ENCODE results near the gene KCNK1. TPM values are rescaled to one million over a fixed set of nuclear protein-coding genes. Genes with fewer than 3 reads are reported as not detected.

The KCNK1 gene
- total RNA-seq, 1 experiment from 2014 or later = 13.3 TPM

DNA sequence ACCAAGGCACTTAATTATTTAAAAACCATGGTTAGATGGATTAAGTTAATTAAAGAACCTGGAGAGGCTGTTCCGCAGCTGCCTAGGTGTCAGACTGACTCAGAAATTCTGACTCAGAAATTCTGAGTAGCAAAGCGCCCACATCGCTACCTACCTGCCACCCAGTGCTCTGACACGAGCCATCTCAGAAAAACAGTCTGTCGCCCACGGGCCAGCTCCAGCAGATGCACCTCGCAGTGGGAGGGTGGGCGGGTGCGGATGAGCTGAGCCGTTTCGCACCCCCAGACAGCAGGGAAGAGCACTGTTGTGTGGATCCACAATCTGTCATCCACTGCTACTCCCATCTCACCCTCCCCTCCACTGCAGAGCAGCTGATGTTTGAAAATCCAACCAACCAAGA lies 13.5 kb downstream of the KCNK1 start:
- Mint-ChIP-seq H3K4me1 (peaks cover 22% of the 10 kb centered on the region), H3K27me3 (ENCODE audit: low read depth) (no peaks in the 10 kb centered on the region), H3K27ac (no peak overlapping the region), H3K36me3 (no peaks in the 10 kb centered on the region; the same call in 1 of the 2 replicates), H3K4me3 (no peak overlapping the region), H3K9me3 (no peaks in the 10 kb centered on the region)
- POLR2A ChIA-PET = interaction anchor here (0.5 kb wide), 1 partner anchor 1820 kb away, joined by 3 read pairs; no protein-coding TSS in a partner anchor
- CTCF ChIA-PET = no interaction called here
- no peak for TF ChIP-seq ZNF121 (CRISPR knock-in tag; IDR thresholded peaks at IDR 0.05)
- TF ChIP-seq MYBL2 (CRISPR knock-in tag; IDR thresholded peaks at IDR 0.05) = no peak
- ATAC-seq (no peak), DNase-seq (ENCODE audit: low spot score) (no peak)

DNA sequence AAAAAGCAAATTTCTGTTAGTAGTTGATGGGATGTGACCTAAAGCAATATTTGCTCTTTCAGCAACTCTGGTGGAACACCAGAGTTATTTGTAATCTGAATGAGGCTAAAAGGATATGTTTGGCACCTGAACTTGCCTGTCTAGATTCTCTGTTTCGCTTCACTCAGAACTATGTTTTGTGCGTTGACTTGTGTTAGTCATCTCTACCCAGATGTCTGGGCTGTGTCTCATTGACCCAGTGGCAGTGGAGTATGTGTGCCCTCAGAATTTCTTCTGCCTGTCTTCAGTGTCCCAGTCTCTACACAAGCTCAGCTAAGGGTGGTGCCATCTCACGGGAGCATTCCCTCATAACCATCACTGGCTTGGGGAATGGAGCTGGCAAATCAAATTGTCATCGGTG lies 13.9 kb downstream of the KCNK1 start:
- ChIA-PET POLR2A (interaction anchor here (0.5 kb wide), 1 partner anchor 1820 kb away, joined by 3 read pairs; no protein-coding TSS in a partner anchor), CTCF (no interaction called here)
- Mint-ChIP-seq H3K4me3 (no peak overlapping the region), H3K36me3 (no peaks in the 10 kb centered on the region; the same call in 1 of the 2 replicates), H3K27me3 (ENCODE audit: low read depth) (no peaks in the 10 kb centered on the region), H3K9me3 (no peaks in the 10 kb centered on the region), H3K27ac (no peak overlapping the region), H3K4me1 (peaks cover 22% of the 10 kb centered on the region)
- TF ChIP-seq, protein P1, sequence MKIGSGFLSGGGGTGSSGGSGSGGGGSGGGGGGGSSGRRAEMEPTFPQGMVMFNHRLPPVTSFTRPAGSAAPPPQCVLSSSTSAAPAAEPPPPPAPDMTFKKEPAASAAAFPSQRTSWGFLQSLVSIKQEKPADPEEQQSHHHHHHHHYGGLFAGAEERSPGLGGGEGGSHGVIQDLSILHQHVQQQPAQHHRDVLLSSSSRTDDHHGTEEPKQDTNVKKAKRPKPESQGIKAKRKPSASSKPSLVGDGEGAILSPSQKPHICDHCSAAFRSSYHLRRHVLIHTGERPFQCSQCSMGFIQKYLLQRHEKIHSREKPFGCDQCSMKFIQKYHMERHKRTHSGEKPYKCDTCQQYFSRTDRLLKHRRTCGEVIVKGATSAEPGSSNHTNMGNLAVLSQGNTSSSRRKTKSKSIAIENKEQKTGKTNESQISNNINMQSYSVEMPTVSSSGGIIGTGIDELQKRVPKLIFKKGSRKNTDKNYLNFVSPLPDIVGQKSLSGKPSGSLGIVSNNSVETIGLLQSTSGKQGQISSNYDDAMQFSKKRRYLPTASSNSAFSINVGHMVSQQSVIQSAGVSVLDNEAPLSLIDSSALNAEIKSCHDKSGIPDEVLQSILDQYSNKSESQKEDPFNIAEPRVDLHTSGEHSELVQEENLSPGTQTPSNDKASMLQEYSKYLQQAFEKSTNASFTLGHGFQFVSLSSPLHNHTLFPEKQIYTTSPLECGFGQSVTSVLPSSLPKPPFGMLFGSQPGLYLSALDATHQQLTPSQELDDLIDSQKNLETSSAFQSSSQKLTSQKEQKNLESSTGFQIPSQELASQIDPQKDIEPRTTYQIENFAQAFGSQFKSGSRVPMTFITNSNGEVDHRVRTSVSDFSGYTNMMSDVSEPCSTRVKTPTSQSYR (CRISPR knock-in tag; IDR thresholded peaks at IDR 0.05) = no peak
- TF ChIP-seq RORB (CRISPR knock-in tag; IDR thresholded peaks at IDR 0.05) (no peak), ZNF232 (CRISPR knock-in tag; IDR thresholded peaks at IDR 0.05) (no peak)
- no peak for ATAC-seq
- DNase-seq (ENCODE audit: low spot score) = no peak

DNA sequence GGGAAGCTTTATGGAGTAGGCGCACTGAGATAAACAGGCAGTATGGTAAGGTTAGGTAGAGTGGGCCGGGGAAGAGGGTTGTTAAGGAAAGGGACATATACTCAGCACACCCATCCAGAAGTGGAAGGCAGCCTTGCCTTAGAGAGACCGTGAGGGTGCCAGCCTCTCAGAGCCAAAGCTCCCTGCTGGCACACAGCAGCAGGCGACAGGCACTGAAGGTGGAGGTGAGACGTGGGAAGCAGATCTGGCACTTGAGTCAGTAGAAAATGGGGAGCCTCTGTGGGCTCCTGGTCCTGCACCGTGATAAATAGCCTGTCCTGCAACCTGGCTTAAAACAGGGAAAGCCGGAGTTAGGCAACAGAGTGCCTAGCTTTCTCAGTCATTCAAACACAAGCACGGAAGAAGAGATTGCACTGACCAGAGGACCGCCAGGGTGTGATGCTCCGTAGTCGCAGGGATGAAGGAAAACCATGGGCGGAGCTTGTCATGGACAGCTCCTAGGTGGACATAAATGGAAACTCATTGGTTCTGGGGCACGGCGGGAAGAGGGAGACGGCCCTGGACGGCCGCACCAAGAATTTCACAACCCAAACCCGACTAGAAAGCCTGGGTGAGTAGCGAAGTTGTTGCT lies 15.5 kb downstream of the KCNK1 start:
- Mint-ChIP-seq H3K4me1 (peaks cover 27% of the 10 kb centered on the region), H3K4me3 (no peak overlapping the region), H3K9me3 (no peaks in the 10 kb centered on the region), H3K36me3 (no peaks in the 10 kb centered on the region; the same call in 1 of the 2 replicates), H3K27me3 (ENCODE audit: low read depth) (no peaks in the 10 kb centered on the region), H3K27ac (no peak overlapping the region)
- ATAC-seq (no peak), DNase-seq (ENCODE audit: low spot score) (no peak)
- CTCF ChIA-PET = no interaction called here
- POLR2A ChIA-PET = no interaction called here
- TF ChIP-seq, protein P2, sequence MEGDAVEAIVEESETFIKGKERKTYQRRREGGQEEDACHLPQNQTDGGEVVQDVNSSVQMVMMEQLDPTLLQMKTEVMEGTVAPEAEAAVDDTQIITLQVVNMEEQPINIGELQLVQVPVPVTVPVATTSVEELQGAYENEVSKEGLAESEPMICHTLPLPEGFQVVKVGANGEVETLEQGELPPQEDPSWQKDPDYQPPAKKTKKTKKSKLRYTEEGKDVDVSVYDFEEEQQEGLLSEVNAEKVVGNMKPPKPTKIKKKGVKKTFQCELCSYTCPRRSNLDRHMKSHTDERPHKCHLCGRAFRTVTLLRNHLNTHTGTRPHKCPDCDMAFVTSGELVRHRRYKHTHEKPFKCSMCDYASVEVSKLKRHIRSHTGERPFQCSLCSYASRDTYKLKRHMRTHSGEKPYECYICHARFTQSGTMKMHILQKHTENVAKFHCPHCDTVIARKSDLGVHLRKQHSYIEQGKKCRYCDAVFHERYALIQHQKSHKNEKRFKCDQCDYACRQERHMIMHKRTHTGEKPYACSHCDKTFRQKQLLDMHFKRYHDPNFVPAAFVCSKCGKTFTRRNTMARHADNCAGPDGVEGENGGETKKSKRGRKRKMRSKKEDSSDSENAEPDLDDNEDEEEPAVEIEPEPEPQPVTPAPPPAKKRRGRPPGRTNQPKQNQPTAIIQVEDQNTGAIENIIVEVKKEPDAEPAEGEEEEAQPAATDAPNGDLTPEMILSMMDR (IDR thresholded peaks at IDR 0.05) = no peak
- TF ChIP-seq ZBTB21 (CRISPR knock-in tag; IDR thresholded peaks at IDR 0.05; ENCODE audit: borderline replicate concordance) (no peak), NR3C1 (CRISPR knock-in tag; conservative IDR thresholded peaks at IDR 0.05; ENCODE audit: low read depth) (no peak), MYBL2 (CRISPR knock-in tag; IDR thresholded peaks at IDR 0.05) (no peak), NFATC4 (CRISPR knock-in tag; IDR thresholded peaks at IDR 0.05) (no peak)
- TF ChIP-seq, protein P3, sequence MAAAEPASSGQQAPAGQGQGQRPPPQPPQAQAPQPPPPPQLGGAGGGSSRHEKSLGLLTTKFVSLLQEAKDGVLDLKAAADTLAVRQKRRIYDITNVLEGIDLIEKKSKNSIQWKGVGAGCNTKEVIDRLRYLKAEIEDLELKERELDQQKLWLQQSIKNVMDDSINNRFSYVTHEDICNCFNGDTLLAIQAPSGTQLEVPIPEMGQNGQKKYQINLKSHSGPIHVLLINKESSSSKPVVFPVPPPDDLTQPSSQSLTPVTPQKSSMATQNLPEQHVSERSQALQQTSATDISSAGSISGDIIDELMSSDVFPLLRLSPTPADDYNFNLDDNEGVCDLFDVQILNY (CRISPR knock-in tag; IDR thresholded peaks at IDR 0.05) = no peak
- TF ChIP-seq, protein P4, sequence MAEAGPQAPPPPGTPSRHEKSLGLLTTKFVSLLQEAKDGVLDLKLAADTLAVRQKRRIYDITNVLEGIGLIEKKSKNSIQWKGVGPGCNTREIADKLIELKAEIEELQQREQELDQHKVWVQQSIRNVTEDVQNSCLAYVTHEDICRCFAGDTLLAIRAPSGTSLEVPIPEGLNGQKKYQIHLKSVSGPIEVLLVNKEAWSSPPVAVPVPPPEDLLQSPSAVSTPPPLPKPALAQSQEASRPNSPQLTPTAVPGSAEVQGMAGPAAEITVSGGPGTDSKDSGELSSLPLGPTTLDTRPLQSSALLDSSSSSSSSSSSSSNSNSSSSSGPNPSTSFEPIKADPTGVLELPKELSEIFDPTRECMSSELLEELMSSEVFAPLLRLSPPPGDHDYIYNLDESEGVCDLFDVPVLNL (CRISPR knock-in tag; IDR thresholded peaks at IDR 0.05; ENCODE audit: borderline replicate concordance, low read depth) = no peak
- TF ChIP-seq, protein P5, sequence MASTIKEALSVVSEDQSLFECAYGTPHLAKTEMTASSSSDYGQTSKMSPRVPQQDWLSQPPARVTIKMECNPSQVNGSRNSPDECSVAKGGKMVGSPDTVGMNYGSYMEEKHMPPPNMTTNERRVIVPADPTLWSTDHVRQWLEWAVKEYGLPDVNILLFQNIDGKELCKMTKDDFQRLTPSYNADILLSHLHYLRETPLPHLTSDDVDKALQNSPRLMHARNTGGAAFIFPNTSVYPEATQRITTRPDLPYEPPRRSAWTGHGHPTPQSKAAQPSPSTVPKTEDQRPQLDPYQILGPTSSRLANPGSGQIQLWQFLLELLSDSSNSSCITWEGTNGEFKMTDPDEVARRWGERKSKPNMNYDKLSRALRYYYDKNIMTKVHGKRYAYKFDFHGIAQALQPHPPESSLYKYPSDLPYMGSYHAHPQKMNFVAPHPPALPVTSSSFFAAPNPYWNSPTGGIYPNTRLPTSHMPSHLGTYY (CRISPR knock-in tag; IDR thresholded peaks at IDR 0.05) = no peak
- TF ChIP-seq, protein P6, sequence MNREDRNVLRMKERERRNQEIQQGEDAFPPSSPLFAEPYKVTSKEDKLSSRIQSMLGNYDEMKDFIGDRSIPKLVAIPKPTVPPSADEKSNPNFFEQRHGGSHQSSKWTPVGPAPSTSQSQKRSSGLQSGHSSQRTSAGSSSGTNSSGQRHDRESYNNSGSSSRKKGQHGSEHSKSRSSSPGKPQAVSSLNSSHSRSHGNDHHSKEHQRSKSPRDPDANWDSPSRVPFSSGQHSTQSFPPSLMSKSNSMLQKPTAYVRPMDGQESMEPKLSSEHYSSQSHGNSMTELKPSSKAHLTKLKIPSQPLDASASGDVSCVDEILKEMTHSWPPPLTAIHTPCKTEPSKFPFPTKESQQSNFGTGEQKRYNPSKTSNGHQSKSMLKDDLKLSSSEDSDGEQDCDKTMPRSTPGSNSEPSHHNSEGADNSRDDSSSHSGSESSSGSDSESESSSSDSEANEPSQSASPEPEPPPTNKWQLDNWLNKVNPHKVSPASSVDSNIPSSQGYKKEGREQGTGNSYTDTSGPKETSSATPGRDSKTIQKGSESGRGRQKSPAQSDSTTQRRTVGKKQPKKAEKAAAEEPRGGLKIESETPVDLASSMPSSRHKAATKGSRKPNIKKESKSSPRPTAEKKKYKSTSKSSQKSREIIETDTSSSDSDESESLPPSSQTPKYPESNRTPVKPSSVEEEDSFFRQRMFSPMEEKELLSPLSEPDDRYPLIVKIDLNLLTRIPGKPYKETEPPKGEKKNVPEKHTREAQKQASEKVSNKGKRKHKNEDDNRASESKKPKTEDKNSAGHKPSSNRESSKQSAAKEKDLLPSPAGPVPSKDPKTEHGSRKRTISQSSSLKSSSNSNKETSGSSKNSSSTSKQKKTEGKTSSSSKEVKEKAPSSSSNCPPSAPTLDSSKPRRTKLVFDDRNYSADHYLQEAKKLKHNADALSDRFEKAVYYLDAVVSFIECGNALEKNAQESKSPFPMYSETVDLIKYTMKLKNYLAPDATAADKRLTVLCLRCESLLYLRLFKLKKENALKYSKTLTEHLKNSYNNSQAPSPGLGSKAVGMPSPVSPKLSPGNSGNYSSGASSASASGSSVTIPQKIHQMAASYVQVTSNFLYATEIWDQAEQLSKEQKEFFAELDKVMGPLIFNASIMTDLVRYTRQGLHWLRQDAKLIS (CRISPR knock-in tag; IDR thresholded peaks at IDR 0.05; ENCODE audit: borderline replicate concordance) = no peak
- TF ChIP-seq, protein P7, sequence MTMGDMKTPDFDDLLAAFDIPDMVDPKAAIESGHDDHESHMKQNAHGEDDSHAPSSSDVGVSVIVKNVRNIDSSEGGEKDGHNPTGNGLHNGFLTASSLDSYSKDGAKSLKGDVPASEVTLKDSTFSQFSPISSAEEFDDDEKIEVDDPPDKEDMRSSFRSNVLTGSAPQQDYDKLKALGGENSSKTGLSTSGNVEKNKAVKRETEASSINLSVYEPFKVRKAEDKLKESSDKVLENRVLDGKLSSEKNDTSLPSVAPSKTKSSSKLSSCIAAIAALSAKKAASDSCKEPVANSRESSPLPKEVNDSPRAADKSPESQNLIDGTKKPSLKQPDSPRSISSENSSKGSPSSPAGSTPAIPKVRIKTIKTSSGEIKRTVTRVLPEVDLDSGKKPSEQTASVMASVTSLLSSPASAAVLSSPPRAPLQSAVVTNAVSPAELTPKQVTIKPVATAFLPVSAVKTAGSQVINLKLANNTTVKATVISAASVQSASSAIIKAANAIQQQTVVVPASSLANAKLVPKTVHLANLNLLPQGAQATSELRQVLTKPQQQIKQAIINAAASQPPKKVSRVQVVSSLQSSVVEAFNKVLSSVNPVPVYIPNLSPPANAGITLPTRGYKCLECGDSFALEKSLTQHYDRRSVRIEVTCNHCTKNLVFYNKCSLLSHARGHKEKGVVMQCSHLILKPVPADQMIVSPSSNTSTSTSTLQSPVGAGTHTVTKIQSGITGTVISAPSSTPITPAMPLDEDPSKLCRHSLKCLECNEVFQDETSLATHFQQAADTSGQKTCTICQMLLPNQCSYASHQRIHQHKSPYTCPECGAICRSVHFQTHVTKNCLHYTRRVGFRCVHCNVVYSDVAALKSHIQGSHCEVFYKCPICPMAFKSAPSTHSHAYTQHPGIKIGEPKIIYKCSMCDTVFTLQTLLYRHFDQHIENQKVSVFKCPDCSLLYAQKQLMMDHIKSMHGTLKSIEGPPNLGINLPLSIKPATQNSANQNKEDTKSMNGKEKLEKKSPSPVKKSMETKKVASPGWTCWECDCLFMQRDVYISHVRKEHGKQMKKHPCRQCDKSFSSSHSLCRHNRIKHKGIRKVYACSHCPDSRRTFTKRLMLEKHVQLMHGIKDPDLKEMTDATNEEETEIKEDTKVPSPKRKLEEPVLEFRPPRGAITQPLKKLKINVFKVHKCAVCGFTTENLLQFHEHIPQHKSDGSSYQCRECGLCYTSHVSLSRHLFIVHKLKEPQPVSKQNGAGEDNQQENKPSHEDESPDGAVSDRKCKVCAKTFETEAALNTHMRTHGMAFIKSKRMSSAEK (CRISPR knock-in tag; IDR thresholded peaks at IDR 0.05; ENCODE audit: borderline replicate concordance) = no peak
